HEK293 (cell line): ENCODE measurements around the gene RIN3.

ENCODE experiments used
- CTCF ChIA-PET: fragments of 350-600 bp; formaldehyde crosslinking; extraction: SDS; loops from one replicate; lab custom pipeline; 2021; ENCODE audit warnings: antibody characterized with exemption; lab: Yijun Ruan, JAX
- POLR2A ChIA-PET: fragments of 300-600 bp; formaldehyde crosslinking; extraction: SDS; loops from one replicate; lab custom pipeline; 2020; ENCODE audit warnings: antibody characterized with exemption, inconsistent platforms; lab: Yijun Ruan, JAX
- H3K27ac ChIP-seq: fragments of 200-500 bp; sonication (Bioruptor generic); 2 replicates; pipeline ENCODE4 v1.5.1; 2014; ENCODE audit warnings: low read depth, low read length, control low read depth, inconsistent platforms; ENCODE audit errors: extremely low read depth
- H3K36me3 ChIP-seq, 2 experiments: fragments of 200-500 bp in 1 of 2; sonication (Bioruptor generic) in 1 of 2; 1 replicate in 1 of 2; 2 replicates in 1 of 2; pipeline ENCODE4 v1.5.1; 2014 to 2017; ENCODE audit warnings: inconsistent platforms in 2 of 2, low read length in 2 of 2; ENCODE audit not compliant: control insufficient read depth in 2 of 2, insufficient read depth in 1 of 2
- H3K4me1 ChIP-seq: fragments of 200-500 bp; sonication (Bioruptor generic); 2 replicates; pipeline ENCODE4 v1.5.1; 2014; ENCODE audit warnings: mild to moderate bottlenecking, low read length, inconsistent platforms; ENCODE audit not compliant: control insufficient read depth, insufficient read depth
- H3K4me3 ChIP-seq: 2 replicates; pipeline ENCODE4 v1.5.1; 2011; ENCODE audit warnings: low read depth, mild to moderate bottlenecking, control low read depth, low read length, moderate library complexity
- H3K9me3 ChIP-seq: fragments of 200-500 bp; sonication (Bioruptor generic); 2 replicates; pipeline ENCODE4 v1.5.1; 2014; ENCODE audit warnings: low read depth, low read length, inconsistent platforms; ENCODE audit not compliant: control insufficient read depth, insufficient read depth
- EGR2 ChIP-seq: fragments of 450-650 bp; formaldehyde crosslinking; IDR thresholded peaks from 2 replicates; pipeline ENCODE4 v1.5.1; 2016; ENCODE audit warnings: low read depth, missing biosample characterization, missing genetic modification characterization
- FEZF1 ChIP-seq: fragments of 450-650 bp; formaldehyde crosslinking; IDR thresholded peaks from 2 replicates; pipeline ENCODE4 v1.5.1; 2016; ENCODE audit warnings: missing biosample characterization, missing genetic modification characterization
- GLIS1 ChIP-seq: fragments of 450-650 bp; formaldehyde crosslinking; IDR thresholded peaks from 2 replicates; pipeline ENCODE4 v1.5.1; 2016; ENCODE audit warnings: missing biosample characterization, missing genetic modification characterization
- HOXA7 ChIP-seq: sonication (generic); formaldehyde crosslinking; IDR thresholded peaks from 2 replicates; pipeline ENCODE4 v1.8.1; 2022; ENCODE audit warnings: missing genetic modification reagents, borderline replicate concordance
- PRDM1 ChIP-seq: fragments of 450-650 bp; formaldehyde crosslinking; IDR thresholded peaks from 2 replicates; pipeline ENCODE4; 2016; ENCODE audit warnings: missing biosample characterization, missing genetic modification characterization
- YY1 ChIP-seq: fragments of 450-650 bp; formaldehyde crosslinking; IDR thresholded peaks from 2 replicates; pipeline ENCODE4 v1.5.1; 2018; ENCODE audit warnings: missing biosample characterization, missing genetic modification characterization
- ZNF324 ChIP-seq: fragments of 450-650 bp; formaldehyde crosslinking; IDR thresholded peaks from 2 replicates; pipeline ENCODE4 v1.5.1; 2016; ENCODE audit warnings: missing biosample characterization, missing genetic modification characterization
- ZNF394 ChIP-seq: fragments of 450-650 bp; formaldehyde crosslinking; IDR thresholded peaks from 2 replicates; pipeline ENCODE4 v1.5.1; 2016; ENCODE audit warnings: missing biosample characterization, missing genetic modification characterization, mild to moderate bottlenecking, moderate library complexity, borderline replicate concordance
- ZNF555 ChIP-seq: fragments of 450-650 bp; formaldehyde crosslinking; conservative IDR thresholded peaks from 2 replicates; pipeline ENCODE4 v1.5.1; 2017; ENCODE audit warnings: missing biosample characterization, mild to moderate bottlenecking, missing genetic modification characterization, inconsistent platforms
- ZNF596 ChIP-seq: fragments of 450-650 bp; IDR thresholded peaks from 2 replicates; pipeline ENCODE4 v1.5.0; 2018; ENCODE audit warnings: missing biosample characterization, mild to moderate bottlenecking, missing genetic modification characterization, moderate library complexity
- ZNF660 ChIP-seq: fragments of 450-650 bp; IDR thresholded peaks from 2 replicates; pipeline ENCODE4 v1.5.1; 2018; ENCODE audit warnings: missing biosample characterization, mild to moderate bottlenecking, missing genetic modification characterization
- ZNF707 ChIP-seq: fragments of 450-650 bp; formaldehyde crosslinking; IDR thresholded peaks from 2 replicates; pipeline ENCODE4 v1.5.1; 2016; ENCODE audit warnings: missing biosample characterization, missing genetic modification characterization
- ZNF837 ChIP-seq: fragments of 450-650 bp; formaldehyde crosslinking; IDR thresholded peaks from 2 replicates; pipeline ENCODE4 v1.5.1; 2016; ENCODE audit warnings: missing biosample characterization, missing genetic modification characterization
- TF ChIP-seq, protein P1 (sequence below): fragments of 450-650 bp; formaldehyde crosslinking; IDR thresholded peaks from 2 replicates; pipeline ENCODE4 v1.5.1; 2017; ENCODE audit warnings: missing biosample characterization, missing genetic modification characterization
- TF ChIP-seq, protein P2 (sequence below): fragments of 450-650 bp; formaldehyde crosslinking; IDR thresholded peaks from 2 replicates; pipeline ENCODE4 v1.5.1; 2016; ENCODE audit warnings: missing biosample characterization, missing genetic modification characterization
- TF ChIP-seq, protein P3 (sequence below): fragments of 450-650 bp; formaldehyde crosslinking; IDR thresholded peaks from 2 replicates; pipeline ENCODE4 v1.5.1; 2016; ENCODE audit warnings: missing biosample characterization, missing genetic modification characterization
- TF ChIP-seq, protein P4 (sequence below): fragments of 450-650 bp; formaldehyde crosslinking; IDR thresholded peaks from 2 replicates; pipeline ENCODE4 v1.5.1; 2016; ENCODE audit warnings: missing biosample characterization, missing genetic modification characterization
- TF ChIP-seq, protein P5 (sequence below): fragments of 450-650 bp; formaldehyde crosslinking; IDR thresholded peaks from 2 replicates; pipeline ENCODE4 v1.5.1; 2016; ENCODE audit warnings: missing biosample characterization, missing genetic modification characterization

The RIN3 gene

DNA sequence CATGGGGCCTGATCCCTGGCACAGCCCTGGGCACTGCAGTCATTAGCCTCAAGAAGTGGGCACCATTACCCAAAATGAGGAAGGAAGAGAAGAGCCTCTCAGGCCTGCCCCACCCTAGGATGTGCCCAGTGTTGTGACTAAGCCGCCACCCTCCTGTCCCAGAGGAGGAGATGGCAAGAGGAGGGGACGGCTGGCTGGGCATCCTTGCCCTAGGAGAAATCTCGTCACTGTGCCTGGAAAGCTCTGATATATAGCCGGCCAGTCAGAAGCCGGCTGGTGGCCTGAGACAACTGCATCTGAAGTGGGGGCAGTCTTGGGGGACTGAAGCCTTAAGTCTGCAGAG is 119.7 kb downstream of the RIN3 start (continued):
- TF ChIP-seq YY1 (tag by site-specific recombination) (no peak), ZNF394 (tag by site-specific recombination) (no peak)

DNA sequence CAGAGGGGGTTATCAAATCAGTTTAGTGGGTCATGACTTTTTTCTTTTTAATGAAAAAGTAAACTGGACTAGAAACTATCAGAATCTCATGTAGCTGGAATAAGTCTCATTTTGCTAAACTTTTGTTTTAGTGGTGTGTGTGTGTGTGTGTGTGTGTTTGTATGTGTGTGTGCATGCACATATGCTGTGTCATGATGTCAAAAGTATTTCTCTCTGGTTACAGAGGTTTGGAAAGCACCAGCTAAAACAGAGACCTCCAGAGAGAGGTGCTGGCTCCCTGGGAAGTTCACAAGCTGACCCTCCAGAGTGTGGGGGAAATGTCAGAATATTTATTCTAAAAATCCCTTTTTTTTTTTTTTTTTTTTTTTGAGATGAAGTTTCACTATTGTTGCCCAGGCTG is 120.1 kb downstream of the RIN3 start:
- TF ChIP-seq GLIS1 (tag by site-specific recombination) = no peak
- TF ChIP-seq, protein P1, sequence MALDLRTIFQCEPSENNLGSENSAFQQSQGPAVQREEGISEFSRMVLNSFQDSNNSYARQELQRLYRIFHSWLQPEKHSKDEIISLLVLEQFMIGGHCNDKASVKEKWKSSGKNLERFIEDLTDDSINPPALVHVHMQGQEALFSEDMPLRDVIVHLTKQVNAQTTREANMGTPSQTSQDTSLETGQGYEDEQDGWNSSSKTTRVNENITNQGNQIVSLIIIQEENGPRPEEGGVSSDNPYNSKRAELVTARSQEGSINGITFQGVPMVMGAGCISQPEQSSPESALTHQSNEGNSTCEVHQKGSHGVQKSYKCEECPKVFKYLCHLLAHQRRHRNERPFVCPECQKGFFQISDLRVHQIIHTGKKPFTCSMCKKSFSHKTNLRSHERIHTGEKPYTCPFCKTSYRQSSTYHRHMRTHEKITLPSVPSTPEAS (tag by site-specific recombination) = peak; percentile 61
- Histone ChIP-seq H3K4me3 (no peak overlapping the region), H3K36me3 (no peaks in the 10 kb centered on the region), H3K27ac (no peak overlapping the region), H3K4me1 (no peaks in the 10 kb centered on the region), H3K9me3 (no peaks in the 10 kb centered on the region)
- POLR2A ChIA-PET = no interaction called here
- CTCF ChIA-PET = interaction anchor here (0.6 kb wide), 1 partner anchor 32 kb away, joined by 4 read pairs; no protein-coding TSS in a partner anchor

DNA sequence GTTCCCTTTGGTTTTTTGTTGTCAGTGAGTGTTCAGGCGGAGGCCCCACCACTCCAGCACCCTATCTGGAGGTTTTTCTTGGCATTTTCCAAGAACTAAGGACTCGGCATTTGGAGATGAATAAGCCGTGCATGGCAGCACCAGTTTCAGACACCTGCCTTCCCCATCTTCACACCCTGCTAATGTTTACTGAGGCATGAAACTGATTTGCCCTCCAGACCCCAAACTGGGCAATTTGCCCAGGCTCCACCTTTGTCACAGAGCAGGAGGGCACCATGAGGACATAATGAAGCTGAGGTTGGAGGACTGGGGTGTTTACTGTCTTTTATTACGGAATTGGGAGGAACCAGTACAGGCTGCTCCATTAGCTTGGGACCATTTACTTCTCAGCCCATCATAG is 121.5 kb downstream of the RIN3 start:
- Histone ChIP-seq H3K27ac (no peak overlapping the region), H3K4me1 (no peaks in the 10 kb centered on the region), H3K4me3 (no peak overlapping the region), H3K9me3 (no peaks in the 10 kb centered on the region), H3K36me3 (no peaks in the 10 kb centered on the region)
- ChIA-PET CTCF (interaction anchor here (0.6 kb wide), 1 partner anchor 12 kb away, joined by 4 read pairs; no protein-coding TSS in a partner anchor), POLR2A (no interaction called here)
- TF ChIP-seq, protein P2, sequence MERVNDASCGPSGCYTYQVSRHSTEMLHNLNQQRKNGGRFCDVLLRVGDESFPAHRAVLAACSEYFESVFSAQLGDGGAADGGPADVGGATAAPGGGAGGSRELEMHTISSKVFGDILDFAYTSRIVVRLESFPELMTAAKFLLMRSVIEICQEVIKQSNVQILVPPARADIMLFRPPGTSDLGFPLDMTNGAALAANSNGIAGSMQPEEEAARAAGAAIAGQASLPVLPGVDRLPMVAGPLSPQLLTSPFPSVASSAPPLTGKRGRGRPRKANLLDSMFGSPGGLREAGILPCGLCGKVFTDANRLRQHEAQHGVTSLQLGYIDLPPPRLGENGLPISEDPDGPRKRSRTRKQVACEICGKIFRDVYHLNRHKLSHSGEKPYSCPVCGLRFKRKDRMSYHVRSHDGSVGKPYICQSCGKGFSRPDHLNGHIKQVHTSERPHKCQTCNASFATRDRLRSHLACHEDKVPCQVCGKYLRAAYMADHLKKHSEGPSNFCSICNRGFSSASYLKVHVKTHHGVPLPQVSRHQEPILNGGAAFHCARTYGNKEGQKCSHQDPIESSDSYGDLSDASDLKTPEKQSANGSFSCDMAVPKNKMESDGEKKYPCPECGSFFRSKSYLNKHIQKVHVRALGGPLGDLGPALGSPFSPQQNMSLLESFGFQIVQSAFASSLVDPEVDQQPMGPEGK (tag by site-specific recombination) = 0 out of 2 replicates have a peak, but pooled peaks have one; percentile 13
- TF ChIP-seq ZNF324 = no peak

DNA sequence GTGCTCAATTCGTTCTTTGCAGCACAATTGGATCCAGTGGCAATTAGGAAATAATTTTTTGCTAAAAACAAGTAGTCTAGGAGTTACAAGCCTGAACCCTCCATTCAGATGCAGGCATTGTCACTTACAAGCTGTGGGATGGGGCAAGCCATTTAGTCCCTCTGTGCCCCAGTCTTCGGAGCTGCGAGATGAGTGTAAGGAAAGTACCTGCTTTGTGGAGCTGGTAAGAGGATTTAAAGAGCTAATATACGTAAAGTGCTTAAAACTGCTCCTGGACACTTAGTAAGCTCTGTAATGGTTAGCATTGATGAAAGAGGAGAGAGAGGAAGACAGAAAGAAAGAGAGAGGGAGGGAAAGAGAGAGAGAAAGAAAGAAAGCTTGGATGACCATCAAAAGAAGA is 122.3 kb downstream of the RIN3 start:
- H3K27ac ChIP-seq = no peak overlapping the region
- ChIA-PET CTCF (no interaction called here), POLR2A (no interaction called here)
- no peak overlapping the region for H3K4me3 ChIP-seq
- H3K4me1 ChIP-seq = no peaks in the 10 kb centered on the region
- H3K36me3 ChIP-seq = no peaks in the 10 kb centered on the region
- H3K9me3 ChIP-seq = no peaks in the 10 kb centered on the region
- no peak for TF ChIP-seq ZNF596
- no peak for TF ChIP-seq ZNF837
- TF ChIP-seq GLIS1 (tag by site-specific recombination) = no peak
- no peak for TF ChIP-seq PRDM1 (tag by site-specific recombination)
- TF ChIP-seq HOXA7 (CRISPR knock-in tag) = no peak
- no peak for TF ChIP-seq ZNF660
- TF ChIP-seq, protein P3, sequence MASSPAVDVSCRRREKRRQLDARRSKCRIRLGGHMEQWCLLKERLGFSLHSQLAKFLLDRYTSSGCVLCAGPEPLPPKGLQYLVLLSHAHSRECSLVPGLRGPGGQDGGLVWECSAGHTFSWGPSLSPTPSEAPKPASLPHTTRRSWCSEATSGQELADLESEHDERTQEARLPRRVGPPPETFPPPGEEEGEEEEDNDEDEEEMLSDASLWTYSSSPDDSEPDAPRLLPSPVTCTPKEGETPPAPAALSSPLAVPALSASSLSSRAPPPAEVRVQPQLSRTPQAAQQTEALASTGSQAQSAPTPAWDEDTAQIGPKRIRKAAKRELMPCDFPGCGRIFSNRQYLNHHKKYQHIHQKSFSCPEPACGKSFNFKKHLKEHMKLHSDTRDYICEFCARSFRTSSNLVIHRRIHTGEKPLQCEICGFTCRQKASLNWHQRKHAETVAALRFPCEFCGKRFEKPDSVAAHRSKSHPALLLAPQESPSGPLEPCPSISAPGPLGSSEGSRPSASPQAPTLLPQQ (tag by site-specific recombination) = no peak
- no peak for TF ChIP-seq ZNF555 (tag by site-specific recombination)
- TF ChIP-seq, protein P4, sequence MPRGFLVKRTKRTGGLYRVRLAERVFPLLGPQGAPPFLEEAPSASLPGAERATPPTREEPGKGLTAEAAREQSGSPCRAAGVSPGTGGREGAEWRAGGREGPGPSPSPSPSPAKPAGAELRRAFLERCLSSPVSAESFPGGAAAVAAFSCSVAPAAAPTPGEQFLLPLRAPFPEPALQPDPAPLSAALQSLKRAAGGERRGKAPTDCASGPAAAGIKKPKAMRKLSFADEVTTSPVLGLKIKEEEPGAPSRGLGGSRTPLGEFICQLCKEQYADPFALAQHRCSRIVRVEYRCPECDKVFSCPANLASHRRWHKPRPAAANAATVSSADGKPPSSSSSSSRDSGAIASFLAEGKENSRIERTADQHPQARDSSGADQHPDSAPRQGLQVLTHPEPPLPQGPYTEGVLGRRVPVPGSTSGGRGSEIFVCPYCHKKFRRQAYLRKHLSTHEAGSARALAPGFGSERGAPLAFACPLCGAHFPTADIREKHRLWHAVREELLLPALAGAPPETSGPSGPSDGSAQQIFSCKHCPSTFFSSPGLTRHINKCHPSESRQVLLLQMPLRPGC (tag by site-specific recombination) = no peak
- no peak for TF ChIP-seq EGR2 (tag by site-specific recombination)
- TF ChIP-seq FEZF1 = no peak
- TF ChIP-seq, protein P5, sequence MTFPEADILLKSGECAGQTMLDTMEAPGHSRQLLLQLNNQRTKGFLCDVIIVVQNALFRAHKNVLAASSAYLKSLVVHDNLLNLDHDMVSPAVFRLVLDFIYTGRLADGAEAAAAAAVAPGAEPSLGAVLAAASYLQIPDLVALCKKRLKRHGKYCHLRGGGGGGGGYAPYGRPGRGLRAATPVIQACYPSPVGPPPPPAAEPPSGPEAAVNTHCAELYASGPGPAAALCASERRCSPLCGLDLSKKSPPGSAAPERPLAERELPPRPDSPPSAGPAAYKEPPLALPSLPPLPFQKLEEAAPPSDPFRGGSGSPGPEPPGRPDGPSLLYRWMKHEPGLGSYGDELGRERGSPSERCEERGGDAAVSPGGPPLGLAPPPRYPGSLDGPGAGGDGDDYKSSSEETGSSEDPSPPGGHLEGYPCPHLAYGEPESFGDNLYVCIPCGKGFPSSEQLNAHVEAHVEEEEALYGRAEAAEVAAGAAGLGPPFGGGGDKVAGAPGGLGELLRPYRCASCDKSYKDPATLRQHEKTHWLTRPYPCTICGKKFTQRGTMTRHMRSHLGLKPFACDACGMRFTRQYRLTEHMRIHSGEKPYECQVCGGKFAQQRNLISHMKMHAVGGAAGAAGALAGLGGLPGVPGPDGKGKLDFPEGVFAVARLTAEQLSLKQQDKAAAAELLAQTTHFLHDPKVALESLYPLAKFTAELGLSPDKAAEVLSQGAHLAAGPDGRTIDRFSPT (tag by site-specific recombination) = no peak
- no peak for TF ChIP-seq ZNF707 (tag by site-specific recombination)
